ENCODE measurements around the gene CCN5. TPM values are rescaled to one million over a fixed set of nuclear protein-coding genes. Genes with fewer than 3 reads are reported as not detected.
"Not testable (repeated sequence)": the region's sequence is repeated elsewhere in the genome, so short reads cannot be mapped to it uniquely, and the experiment has no call there.

CCN5 gene
- total and polyA plus RNA-seq, 2 of the 13 experiments (the other 11 are each of a cell fraction or from before 2014, with no cell fraction given) = 0.12 TPM; not detected in 1

- H2AFZ ChIP-seq (ENCODE audit: low read length); ATAC-seq; H3K9me3 ChIP-seq (ENCODE audit: low read length); H3K27ac ChIP-seq (ENCODE audit: extremely low read length, insufficient read depth, low read length); H3K4me2 ChIP-seq (ENCODE audit: low read depth, low read length); H3K4me3 ChIP-seq (replicated peaks in 1 of 3; ENCODE audit: insufficient read depth in 1 of 3, low read depth in 2 of 3, low read length in 3 of 3); CTCF ChIA-PET (ENCODE audit: low intra/inter-chr PET ratio, low total read pairs); H3K4me1 ChIP-seq (ENCODE audit: insufficient read depth, low read length); H4K20me1 ChIP-seq (ENCODE audit: insufficient read depth, low read length); DNase-seq (ENCODE audit: low spot score); H3K36me3 ChIP-seq (replicated peaks in 1 of 2; ENCODE audit: control insufficient read depth in 1 of 2, insufficient read depth in 2 of 2, low read length in 2 of 2); intact Hi-C loops (cut with micrococcal nuclease; ENCODE audit: unreplicated experiment); H3K9ac ChIP-seq (ENCODE audit: insufficient read depth, low read depth, low read length); BruUV-seq (replicated peaks); POLR2A ChIA-PET; in situ Hi-C loops (cut with HindIII; ENCODE audit: extremely low pct_ligation_motif_present, low pct_unique_long_range_greater_than_20kb); H3K79me2 ChIP-seq (ENCODE audit: insufficient read depth, low read length); FAIRE-seq: not testable (repeated sequence)
- 5% methylated on average over 3 of the region's 3 CpGs for WGBS (ENCODE audit: low lambda C conversion rate)
- peaks cover 0 to 46% of the 10 kb centered on the region in 2 experiments; a peak in 2 of 5 replicates for H3K27me3 ChIP-seq (ENCODE audit: control insufficient read depth in 1 of 2, insufficient read depth in 2 of 2, low read length in 2 of 2)
These were observed 48.6 kb downstream of the CCN5 start for GRCh38 chr20:44763798-44764197.

GRCh38 chr20:44765091-44765490, 49.9 kb downstream of the CCN5 start:
- ATAC-seq (no peak), DNase-seq (ENCODE audit: low spot score) (no peak), FAIRE-seq (no peak)
- Histone ChIP-seq H3K9me3 (ENCODE audit: low read length) (no peaks in the 10 kb centered on the region), H2AFZ (ENCODE audit: low read length) (no peak overlapping the region), H3K36me3 (replicated peaks in 1 of 2; ENCODE audit: control insufficient read depth in 1 of 2, insufficient read depth in 2 of 2, low read length in 2 of 2) (no peaks in the 10 kb centered on the region), H3K4me2 (ENCODE audit: low read depth, low read length) (no peak overlapping the region), H3K79me2 (ENCODE audit: insufficient read depth, low read length) (no peaks in the 10 kb centered on the region), H4K20me1 (ENCODE audit: insufficient read depth, low read length) (no peaks in the 10 kb centered on the region), H3K27ac (ENCODE audit: extremely low read length, insufficient read depth, low read length) (no peak overlapping the region), H3K4me3 (replicated peaks in 1 of 3; ENCODE audit: insufficient read depth in 1 of 3, low read depth in 2 of 3, low read length in 3 of 3) (no peak overlapping the region), H3K27me3 (ENCODE audit: control insufficient read depth in 1 of 2, insufficient read depth in 2 of 2, low read length in 2 of 2) (peaks cover 0 to 40% of the 10 kb centered on the region in 2 experiments; a peak in 3 of 5 replicates), H3K9ac (ENCODE audit: insufficient read depth, low read depth, low read length) (no peak overlapping the region), H3K4me1 (ENCODE audit: insufficient read depth, low read length) (no peaks in the 10 kb centered on the region)
- intact Hi-C loops (cut with micrococcal nuclease; ENCODE audit: unreplicated experiment) (no loop called here), in situ Hi-C loops (cut with HindIII; ENCODE audit: extremely low pct_ligation_motif_present, low pct_unique_long_range_greater_than_20kb) (no loop called here)
- 2% methylated on average over 4 of the region's 4 CpGs for WGBS (ENCODE audit: low lambda C conversion rate)
- POLR2A ChIA-PET = no interaction called here
- CTCF ChIA-PET (ENCODE audit: low intra/inter-chr PET ratio, low total read pairs) = no interaction called here
- no TSS peak for BruUV-seq (replicated peaks)
- TF ChIP-seq, protein P1, sequence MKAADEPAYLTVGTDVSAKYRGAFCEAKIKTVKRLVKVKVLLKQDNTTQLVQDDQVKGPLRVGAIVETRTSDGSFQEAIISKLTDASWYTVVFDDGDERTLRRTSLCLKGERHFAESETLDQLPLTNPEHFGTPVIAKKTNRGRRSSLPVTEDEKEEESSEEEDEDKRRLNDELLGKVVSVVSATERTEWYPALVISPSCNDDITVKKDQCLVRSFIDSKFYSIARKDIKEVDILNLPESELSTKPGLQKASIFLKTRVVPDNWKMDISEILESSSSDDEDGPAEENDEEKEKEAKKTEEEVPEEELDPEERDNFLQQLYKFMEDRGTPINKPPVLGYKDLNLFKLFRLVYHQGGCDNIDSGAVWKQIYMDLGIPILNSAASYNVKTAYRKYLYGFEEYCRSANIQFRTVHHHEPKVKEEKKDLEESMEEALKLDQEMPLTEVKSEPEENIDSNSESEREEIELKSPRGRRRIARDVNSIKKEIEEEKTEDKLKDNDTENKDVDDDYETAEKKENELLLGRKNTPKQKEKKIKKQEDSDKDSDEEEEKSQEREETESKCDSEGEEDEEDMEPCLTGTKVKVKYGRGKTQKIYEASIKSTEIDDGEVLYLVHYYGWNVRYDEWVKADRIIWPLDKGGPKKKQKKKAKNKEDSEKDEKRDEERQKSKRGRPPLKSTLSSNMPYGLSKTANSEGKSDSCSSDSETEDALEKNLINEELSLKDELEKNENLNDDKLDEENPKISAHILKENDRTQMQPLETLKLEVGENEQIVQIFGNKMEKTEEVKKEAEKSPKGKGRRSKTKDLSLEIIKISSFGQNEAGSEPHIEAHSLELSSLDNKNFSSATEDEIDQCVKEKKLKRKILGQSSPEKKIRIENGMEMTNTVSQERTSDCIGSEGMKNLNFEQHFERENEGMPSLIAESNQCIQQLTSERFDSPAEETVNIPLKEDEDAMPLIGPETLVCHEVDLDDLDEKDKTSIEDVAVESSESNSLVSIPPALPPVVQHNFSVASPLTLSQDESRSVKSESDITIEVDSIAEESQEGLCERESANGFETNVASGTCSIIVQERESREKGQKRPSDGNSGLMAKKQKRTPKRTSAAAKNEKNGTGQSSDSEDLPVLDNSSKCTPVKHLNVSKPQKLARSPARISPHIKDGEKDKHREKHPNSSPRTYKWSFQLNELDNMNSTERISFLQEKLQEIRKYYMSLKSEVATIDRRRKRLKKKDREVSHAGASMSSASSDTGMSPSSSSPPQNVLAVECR (CRISPR knock-in tag; IDR thresholded peaks at IDR 0.05; ENCODE audit: borderline replicate concordance) = no peak
- no peak for TF ChIP-seq ZHX1 (CRISPR knock-in tag; IDR thresholded peaks at IDR 0.05; ENCODE audit: low read depth)
- no peak for TF ChIP-seq RELA (CRISPR knock-in tag; IDR thresholded peaks at IDR 0.05)
- no peak for TF ChIP-seq ATF1 (CRISPR knock-in tag; IDR thresholded peaks at IDR 0.05)
- no peak for TF ChIP-seq RFXANK (CRISPR knock-in tag; IDR thresholded peaks at IDR 0.05)
- no peak for TF ChIP-seq NCOR1 (IDR thresholded peaks at IDR 0.05; ENCODE audit: borderline replicate concordance, low read length)
- TF ChIP-seq NCOA1 (CRISPR knock-in tag; IDR thresholded peaks at IDR 0.05) = no peak
- no peak for TF ChIP-seq ZNF136 (CRISPR knock-in tag; IDR thresholded peaks at IDR 0.05; ENCODE audit: low read depth)
- TF ChIP-seq CENPX (CRISPR knock-in tag; IDR thresholded peaks at IDR 0.05) = no peak
- TF ChIP-seq, protein P2, sequence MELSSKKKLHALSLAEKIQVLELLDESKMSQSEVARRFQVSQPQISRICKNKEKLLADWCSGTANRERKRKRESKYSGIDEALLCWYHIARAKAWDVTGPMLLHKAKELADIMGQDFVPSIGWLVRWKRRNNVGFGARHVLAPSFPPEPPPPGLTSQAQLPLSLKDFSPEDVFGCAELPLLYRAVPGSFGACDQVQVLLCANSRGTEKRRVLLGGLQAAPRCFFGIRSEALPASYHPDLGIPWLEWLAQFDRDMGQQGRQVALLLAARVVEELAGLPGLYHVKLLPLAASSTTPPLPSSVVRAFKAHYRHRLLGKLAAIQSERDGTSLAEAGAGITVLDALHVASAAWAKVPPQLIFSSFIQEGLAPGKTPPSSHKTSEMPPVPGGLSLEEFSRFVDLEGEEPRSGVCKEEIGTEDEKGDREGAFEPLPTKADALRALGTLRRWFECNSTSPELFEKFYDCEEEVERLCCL (CRISPR knock-in tag; IDR thresholded peaks at IDR 0.05; ENCODE audit: borderline replicate concordance) = no peak
- TF ChIP-seq ZNF430 (CRISPR knock-in tag; IDR thresholded peaks at IDR 0.05) = no peak
